ENCODE data around the gene CDHR2.

GRCh38 chr5:176579323-176579722 lies 30.2 kb downstream of the CDHR2 start:
- no peak for TF ChIP-seq EZH2phosphoT487 (IDR thresholded peaks at IDR 0.05; ENCODE audit: low read length)
- TF ChIP-seq CTCF (IDR thresholded peaks at IDR 0.05; ENCODE audit: low read length): no peak
- TF ChIP-seq EZH2 (optimal IDR thresholded peaks at IDR 0.05; ENCODE audit: low read depth, low read length): no peak

Measured in MM.1S (cell line).